Neutrophil (primary cell): ENCODE results near the gene RPL10A.

Experiments
- H3K27ac ChIP-seq: fragments of 200-600 bp; sonication (generic); 2 replicates; pipeline ENCODE4 v1.5.1; 2016; ENCODE audit warnings: mild to moderate bottlenecking, moderate library complexity
- H3K27me3 ChIP-seq: fragments of 200-600 bp; sonication (generic); 2 replicates; pipeline ENCODE4 v1.6.0; 2016; ENCODE audit warnings: mild to moderate bottlenecking
- H3K36me3 ChIP-seq: fragments of 200-600 bp; sonication (generic); 2 replicates; pipeline ENCODE4 v1.5.1; 2017
- H3K4me1 ChIP-seq, 2 experiments: fragments of 200-600 bp in 1 of 2; sonication (generic) in 1 of 2; 1 replicate in 1 of 2; 2 replicates in 1 of 2; pipeline versions ENCODE4 v1.5.1 to v1.6.1; 2013 to 2016; ENCODE audit warnings: low read depth in 1 of 2, low read length in 1 of 2, mild to moderate bottlenecking in 1 of 2, moderate library complexity in 1 of 2; ENCODE audit not compliant: control insufficient read depth in 1 of 2, insufficient read depth in 1 of 2
- H3K4me3 ChIP-seq, 2 experiments: fragments of 200-600 bp in 1 of 2; sonication (generic) in 1 of 2; 1 replicate in 1 of 2; 2 replicates in 1 of 2; pipeline ENCODE4 v1.5.1; 2013 to 2016; ENCODE audit warnings: low read depth in 1 of 2, low read length in 1 of 2, mild to moderate bottlenecking in 1 of 2, moderate library complexity in 1 of 2
- H3K9me3 ChIP-seq: fragments of 200-600 bp; sonication (generic); 2 replicates; pipeline ENCODE4 v1.5.1; 2016
- TF ChIP-seq, protein P1 (sequence below): fragments of 200-600 bp; sonication (generic); IDR thresholded peaks from 2 replicates; pipeline ENCODE4 v1.5.1; 2016; ENCODE audit warnings: antibody characterized with exemption

The RPL10A gene

DNA sequence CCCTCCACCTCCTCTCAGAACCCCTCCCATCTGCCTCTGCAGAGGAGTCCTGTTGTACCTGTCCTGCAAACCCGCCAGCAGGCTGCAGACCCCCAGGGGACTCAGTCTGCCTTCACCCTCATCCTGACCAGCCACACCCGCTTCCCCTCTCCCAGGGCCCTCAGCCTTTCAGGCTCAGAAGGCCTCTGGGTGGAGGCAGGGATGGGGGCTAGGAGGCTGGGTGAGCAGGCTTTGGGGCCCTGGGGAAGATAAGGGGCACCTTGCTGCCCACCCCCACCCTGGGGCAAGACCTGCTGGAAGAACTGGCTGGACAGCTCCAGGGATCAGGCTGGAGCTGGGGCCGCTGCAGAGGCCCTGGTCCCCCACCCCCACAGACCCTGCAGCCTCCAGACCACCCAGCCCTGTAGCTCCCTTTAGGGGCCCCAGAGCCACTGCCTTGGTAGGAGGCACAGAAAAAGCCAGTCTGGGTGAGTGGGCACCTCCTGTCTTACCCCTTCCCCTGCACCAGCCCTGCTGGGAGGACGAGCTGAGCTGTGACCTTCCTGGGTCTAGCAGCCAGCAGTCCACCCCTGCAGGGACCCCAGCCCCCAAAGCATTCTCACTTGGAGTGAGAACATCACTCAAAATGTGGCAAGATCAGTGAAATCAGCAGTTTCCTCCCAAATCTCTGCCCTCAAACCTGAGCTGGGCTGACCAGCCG, 23.5 kb downstream of the RPL10A start:
- peaks cover 68% of the 10 kb centered on the region for H3K27me3 ChIP-seq
- H3K36me3 ChIP-seq, result no peaks in the 10 kb centered on the region
- no peaks in the 10 kb centered on the region for H3K9me3 ChIP-seq
- no peak overlapping the region for H3K4me3 ChIP-seq
- TF ChIP-seq, protein P1, sequence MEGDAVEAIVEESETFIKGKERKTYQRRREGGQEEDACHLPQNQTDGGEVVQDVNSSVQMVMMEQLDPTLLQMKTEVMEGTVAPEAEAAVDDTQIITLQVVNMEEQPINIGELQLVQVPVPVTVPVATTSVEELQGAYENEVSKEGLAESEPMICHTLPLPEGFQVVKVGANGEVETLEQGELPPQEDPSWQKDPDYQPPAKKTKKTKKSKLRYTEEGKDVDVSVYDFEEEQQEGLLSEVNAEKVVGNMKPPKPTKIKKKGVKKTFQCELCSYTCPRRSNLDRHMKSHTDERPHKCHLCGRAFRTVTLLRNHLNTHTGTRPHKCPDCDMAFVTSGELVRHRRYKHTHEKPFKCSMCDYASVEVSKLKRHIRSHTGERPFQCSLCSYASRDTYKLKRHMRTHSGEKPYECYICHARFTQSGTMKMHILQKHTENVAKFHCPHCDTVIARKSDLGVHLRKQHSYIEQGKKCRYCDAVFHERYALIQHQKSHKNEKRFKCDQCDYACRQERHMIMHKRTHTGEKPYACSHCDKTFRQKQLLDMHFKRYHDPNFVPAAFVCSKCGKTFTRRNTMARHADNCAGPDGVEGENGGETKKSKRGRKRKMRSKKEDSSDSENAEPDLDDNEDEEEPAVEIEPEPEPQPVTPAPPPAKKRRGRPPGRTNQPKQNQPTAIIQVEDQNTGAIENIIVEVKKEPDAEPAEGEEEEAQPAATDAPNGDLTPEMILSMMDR, result no peak
- peaks cover 51% of the 10 kb centered on the region in 2 experiments for H3K4me1 ChIP-seq
- H3K27ac ChIP-seq, result no peak overlapping the region

DNA sequence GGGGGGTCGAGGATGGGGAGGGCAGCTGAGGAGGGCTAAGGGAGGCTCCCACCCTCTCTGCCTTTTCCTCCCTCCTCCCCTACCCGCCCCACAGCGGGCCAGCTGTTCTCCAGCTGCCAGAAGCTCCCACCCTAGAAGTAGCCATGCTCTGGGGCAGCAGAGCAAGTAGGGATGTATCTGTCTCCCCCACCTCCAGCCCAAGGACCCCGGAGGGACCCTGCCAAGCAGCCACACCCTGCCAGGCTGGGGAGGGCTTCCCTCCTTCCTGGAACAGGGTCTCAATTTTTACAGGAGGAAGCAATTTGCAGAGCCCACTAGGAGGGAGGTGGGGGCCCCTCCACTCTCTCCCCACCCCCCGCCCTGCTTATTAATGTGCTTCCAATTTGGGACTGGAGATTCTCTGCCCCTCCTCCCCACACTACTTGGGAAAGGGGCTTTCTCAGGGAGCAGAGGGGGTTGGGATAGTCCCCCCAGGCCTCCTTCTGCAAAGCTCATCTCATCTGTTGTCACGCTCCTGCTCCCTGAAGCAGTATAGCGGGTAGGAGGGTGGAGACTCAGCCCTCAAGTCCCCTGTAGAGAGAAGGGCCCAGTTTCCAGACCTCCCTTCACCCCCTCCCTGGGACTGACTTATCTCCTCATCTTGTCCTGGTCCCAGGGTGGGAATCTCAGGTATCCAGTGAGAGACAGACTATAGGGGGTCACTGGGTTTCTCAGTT, 24.2 kb downstream of the RPL10A start:
- TF ChIP-seq, protein P1, result no peak
- Histone ChIP-seq H3K36me3 (no peaks in the 10 kb centered on the region), H3K4me1 (peaks cover 51 to 55% of the 10 kb centered on the region in 2 experiments)

DNA sequence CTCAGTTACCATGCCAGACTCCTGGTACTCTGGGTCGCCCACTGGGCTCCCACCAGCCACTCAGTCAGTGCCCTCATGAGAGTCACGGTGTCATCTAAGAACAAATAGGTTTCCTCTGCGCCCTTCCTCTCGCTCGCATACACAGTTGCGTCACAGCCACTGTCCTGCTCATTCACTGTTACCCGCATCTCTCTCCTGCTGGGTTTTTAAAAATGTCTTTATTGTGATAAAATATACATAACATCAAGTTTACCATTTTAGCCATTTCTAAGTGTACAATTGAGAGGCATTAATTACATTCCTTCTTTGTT, 24.7 kb downstream of the RPL10A start:
- Histone ChIP-seq H3K27ac (no peak overlapping the region), H3K4me1 (peaks cover 51 to 56% of the 10 kb centered on the region in 2 experiments), H3K4me3 (no peak overlapping the region), H3K27me3 (peaks cover 80% of the 10 kb centered on the region), H3K36me3 (no peaks in the 10 kb centered on the region), H3K9me3 (no peaks in the 10 kb centered on the region)
- TF ChIP-seq, protein P1, result no peak

More for the DNA sequence above, 24.2 kb downstream of the RPL10A start:
- Histone ChIP-seq H3K9me3 (no peaks in the 10 kb centered on the region), H3K4me3 (no peak overlapping the region), H3K27ac (no peak overlapping the region), H3K27me3 (peaks cover 75% of the 10 kb centered on the region)

DNA sequence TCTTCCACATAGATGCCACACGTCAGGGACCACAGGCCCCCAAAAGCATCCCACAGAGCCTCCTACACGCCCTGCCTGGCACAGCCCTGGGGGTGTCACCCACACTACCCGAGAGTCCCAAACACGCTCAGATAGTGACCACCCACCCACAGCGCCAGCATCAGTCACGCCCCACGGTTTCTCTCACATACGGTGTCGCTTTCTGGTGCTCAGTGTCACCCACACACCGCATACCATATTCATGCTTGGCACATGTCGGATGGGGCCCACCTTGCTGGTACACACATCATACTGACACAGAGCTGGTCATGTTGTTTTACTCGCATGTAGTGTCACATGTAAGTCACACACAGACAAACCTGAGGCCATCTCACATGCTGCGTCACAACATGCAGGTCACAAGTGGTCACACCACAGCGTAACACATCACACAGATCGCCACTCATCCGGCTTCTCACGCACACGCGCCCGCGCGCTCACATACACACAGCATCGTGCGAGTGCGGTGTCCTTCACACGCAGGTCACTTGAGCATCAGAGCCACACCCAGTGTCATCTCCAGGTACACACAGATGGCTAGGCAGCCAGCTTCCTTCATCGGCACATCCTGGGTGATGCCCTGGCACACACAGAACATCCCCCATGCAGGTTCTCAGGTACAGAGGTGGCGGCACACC, 25.2 kb downstream of the RPL10A start:
- no peaks in the 10 kb centered on the region for H3K36me3 ChIP-seq
- H3K4me1 ChIP-seq, result peaks cover 51 to 55% of the 10 kb centered on the region in 2 experiments
- no peak overlapping the region for H3K27ac ChIP-seq
- TF ChIP-seq, protein P1, result no peak
- H3K4me3 ChIP-seq, result no peak overlapping the region
- peaks cover 86% of the 10 kb centered on the region for H3K27me3 ChIP-seq
- H3K9me3 ChIP-seq, result no peaks in the 10 kb centered on the region

DNA sequence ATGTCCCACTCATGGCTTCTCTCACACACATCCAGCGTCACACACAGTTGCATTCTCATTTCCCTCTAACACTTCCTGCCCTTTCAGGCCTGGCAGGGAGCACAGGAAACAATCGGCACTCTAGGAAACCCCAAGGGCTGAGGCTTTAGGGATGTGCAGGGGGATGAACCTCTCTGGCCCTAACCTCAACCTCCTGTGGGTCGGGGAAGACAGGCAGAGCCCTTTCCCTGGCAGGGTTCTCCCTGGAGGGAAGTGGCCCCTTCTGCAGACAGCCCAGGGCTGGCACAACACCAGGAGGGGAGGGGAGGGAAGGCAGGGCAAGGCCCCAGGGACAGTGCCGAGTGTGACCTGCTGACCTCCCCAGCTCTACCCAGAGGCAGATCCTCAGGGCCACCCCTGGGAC, 26.0 kb downstream of the RPL10A start:
- no peaks in the 10 kb centered on the region for H3K9me3 ChIP-seq
- no peak overlapping the region for H3K4me3 ChIP-seq
- H3K36me3 ChIP-seq, result no peaks in the 10 kb centered on the region
- peaks cover 93% of the 10 kb centered on the region for H3K27me3 ChIP-seq
- H3K27ac ChIP-seq, result no peak overlapping the region
- H3K4me1 ChIP-seq, result peaks cover 45 to 47% of the 10 kb centered on the region in 2 experiments
- TF ChIP-seq, protein P1, result no peak
